ENCODE results near the gene GAR1.
"Not testable (repeated sequence)": the region's sequence is repeated elsewhere in the genome, so short reads cannot be mapped to it uniquely, and the experiment has no call there.

The GAR1 gene

DNA sequence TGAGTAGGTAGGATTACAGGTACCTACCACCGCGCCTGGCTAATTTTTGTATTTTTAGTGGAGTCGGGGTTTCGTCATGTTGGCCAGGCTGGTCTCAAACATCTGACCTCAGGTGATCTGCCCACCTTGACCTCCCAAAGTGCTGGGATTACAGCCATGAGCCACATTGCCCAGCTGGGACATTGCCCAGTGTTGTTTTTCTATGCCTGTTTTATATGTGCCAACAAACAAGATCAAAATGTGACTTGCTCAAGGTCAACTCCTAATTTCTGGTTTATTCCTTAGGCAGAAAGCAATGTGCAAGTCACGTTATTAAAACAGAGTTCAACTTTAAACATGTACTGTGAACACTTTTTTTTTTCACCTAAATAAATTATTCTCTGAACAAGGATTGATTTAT, 35.0 kb downstream of the GAR1 start:
- Histone ChIP-seq H3K27ac (ENCODE audit: low read depth, low read length) (no peak overlapping the region), H3K27me3 (ENCODE audit: control insufficient read depth, insufficient read depth, low read length) (no peaks in the 10 kb centered on the region)

DNA sequence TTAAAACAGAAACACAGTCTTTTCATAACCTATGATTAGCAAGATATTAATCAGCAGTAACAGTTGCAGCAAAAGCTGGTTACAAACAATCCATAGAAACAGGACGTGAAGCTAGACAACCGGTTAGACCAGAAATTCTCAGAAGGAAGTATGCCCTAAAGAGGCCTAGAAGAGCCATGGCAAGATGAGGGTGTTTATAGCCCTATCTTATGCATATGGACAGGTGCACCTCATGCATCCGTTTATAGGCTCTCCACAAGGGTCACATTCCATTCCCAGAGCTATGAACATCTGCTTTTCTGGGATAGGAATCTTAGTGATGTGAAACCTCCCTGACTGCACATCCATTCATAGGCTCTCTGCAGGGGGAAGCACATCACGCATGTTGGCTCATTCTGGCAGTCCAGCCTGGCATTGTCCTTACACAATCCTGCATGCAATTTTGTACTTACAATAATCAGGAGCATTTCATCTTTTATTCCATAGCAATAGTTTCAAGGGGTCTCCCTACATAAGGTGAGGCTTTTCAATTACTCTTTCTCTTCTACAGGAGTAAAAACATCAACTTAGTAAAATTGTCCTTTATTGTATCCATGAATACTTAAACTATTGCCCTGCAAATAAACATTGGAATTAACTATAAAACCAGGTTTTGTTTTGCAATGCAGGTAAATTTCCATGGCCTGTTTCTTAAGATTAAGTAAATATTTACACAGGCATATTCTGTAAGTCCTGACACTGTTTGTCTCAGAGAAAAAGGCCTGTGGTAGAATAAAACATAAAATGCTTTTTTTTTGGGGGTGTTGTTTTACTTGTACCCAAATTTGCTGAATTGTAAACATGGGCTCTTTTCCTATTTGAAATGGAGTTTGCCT, 44.1 kb downstream of the GAR1 start:
- H3K27ac ChIP-seq (ENCODE audit: low read depth, low read length); H3K4me3 ChIP-seq (ENCODE audit: low read length); H3K9ac ChIP-seq (ENCODE audit: low read length); H3K27me3 ChIP-seq (ENCODE audit: control insufficient read depth, insufficient read depth, low read length); H3K4me1 ChIP-seq (ENCODE audit: control insufficient read depth, insufficient read depth, low read length); H3K36me3 ChIP-seq (ENCODE audit: control insufficient read depth, insufficient read depth, low read length): not testable (repeated sequence)

More for the DNA sequence above, 35.0 kb downstream of the GAR1 start:
- Histone ChIP-seq H3K4me1 (ENCODE audit: control insufficient read depth, insufficient read depth, low read length) (no peaks in the 10 kb centered on the region), H3K36me3 (ENCODE audit: control insufficient read depth, insufficient read depth, low read length) (no peaks in the 10 kb centered on the region), H3K9ac (ENCODE audit: low read length) (no peak overlapping the region), H3K4me3 (ENCODE audit: low read length) (no peak overlapping the region)

DNA sequence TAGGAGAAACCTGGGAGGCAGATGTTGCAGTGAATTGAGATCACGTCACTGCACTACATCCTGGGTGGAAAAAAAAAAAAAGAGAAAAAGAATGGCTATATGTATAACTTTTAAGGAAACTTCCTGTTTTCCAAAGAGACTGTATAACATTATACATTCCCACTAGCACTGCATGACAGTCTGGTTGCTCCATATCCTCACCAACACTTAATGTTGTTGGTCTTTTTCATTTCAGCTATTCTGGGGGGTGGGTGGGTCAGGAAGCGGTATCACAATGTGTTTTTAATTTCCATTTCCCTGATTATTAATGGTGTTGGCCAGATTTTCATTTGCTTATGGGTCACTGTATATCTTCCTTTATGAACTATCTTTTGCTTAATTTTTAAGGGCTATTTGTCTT, 45.7 kb downstream of the GAR1 start:
- Histone ChIP-seq H3K27me3 (ENCODE audit: control insufficient read depth, insufficient read depth, low read length) (no peaks in the 10 kb centered on the region), H3K4me1 (ENCODE audit: control insufficient read depth, insufficient read depth, low read length) (no peaks in the 10 kb centered on the region), H3K9ac (ENCODE audit: low read length) (no peak overlapping the region), H3K27ac (ENCODE audit: low read depth, low read length) (no peak overlapping the region), H3K36me3 (ENCODE audit: control insufficient read depth, insufficient read depth, low read length) (no peaks in the 10 kb centered on the region), H3K4me3 (ENCODE audit: low read length) (no peak overlapping the region)

DNA sequence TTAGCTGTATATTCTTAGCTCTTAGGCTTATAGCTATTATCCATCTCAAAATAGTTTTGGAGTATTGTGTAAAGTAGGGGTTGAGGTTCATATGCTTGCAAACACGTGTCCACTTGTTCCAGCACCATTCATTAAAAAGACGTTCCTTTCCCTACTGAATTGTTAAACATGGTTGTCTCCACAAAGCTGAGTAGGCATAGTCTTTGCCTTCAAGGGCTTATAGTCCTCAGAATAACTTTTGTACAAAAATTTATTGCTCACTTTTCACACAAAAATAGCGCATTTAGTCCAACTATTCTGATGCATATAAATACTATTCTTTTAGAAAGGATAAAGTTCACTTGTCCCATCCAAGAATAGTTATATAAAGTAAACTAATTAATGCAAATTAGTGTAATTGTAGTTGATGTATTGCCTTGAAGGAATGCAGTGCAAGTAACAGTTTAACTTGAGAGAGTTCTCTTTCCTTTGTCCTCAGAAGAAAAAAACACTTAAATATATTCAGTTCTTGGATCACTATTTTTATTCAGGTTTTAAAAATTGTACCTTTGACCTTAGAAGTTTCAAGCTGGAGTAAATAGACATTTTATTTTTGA, 46.5 kb downstream of the GAR1 start:
- Histone ChIP-seq H3K27me3 (ENCODE audit: control insufficient read depth, insufficient read depth, low read length) (no peaks in the 10 kb centered on the region), H3K4me3 (ENCODE audit: low read length) (no peak overlapping the region), H3K4me1 (ENCODE audit: control insufficient read depth, insufficient read depth, low read length) (no peaks in the 10 kb centered on the region), H3K9ac (ENCODE audit: low read length) (no peak overlapping the region), H3K27ac (ENCODE audit: low read depth, low read length) (no peak overlapping the region), H3K36me3 (ENCODE audit: control insufficient read depth, insufficient read depth, low read length) (no peaks in the 10 kb centered on the region)

DNA sequence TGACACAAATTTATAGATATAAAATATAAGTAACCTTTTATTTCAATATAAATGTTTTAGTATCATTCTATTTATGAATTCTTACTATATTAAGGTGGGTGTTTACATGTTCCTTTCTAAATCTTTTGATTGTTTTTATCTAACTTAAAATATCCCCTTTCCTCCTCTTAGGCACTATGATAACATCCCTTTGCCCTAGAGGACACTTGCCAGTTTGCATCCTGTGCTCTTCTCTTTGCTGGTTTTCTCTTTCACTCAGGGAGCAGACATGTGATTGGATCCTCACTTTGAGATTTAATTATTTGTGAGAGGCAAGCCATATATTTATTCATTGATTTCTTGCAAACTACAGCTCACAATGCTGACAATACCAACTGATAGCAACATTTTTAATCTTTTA, 48.6 kb downstream of the GAR1 start:
- Histone ChIP-seq H3K27ac (ENCODE audit: low read depth, low read length) (no peak overlapping the region), H3K4me3 (ENCODE audit: low read length) (no peak overlapping the region), H3K9ac (ENCODE audit: low read length) (no peak overlapping the region), H3K4me1 (ENCODE audit: control insufficient read depth, insufficient read depth, low read length) (no peaks in the 10 kb centered on the region), H3K36me3 (ENCODE audit: control insufficient read depth, insufficient read depth, low read length) (no peaks in the 10 kb centered on the region), H3K27me3 (ENCODE audit: control insufficient read depth, insufficient read depth, low read length) (no peaks in the 10 kb centered on the region)

DNA sequence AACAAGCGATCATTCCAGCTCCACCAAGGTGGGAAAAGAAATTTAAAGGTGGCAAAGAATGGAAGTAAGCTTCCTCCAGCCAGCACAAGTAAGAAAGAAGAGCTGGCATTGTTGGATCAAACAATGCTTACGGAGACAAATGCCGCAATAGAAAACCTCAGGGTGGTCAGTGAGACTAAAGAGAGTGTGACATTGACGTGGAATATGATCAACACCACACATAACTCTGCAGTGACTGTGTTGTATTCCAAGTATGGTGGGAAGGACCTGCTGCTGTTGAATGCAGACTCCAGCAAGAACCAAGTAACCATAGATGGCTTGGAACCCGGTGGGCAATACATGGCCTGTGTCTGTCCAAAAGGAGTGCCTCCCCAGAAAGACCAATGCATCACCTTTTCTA, 54.5 kb downstream of the GAR1 start:
- H3K27me3 ChIP-seq (ENCODE audit: control insufficient read depth, insufficient read depth, low read length): no peaks in the 10 kb centered on the region
- no peak overlapping the region for H3K4me3 ChIP-seq (ENCODE audit: low read length)
- no peaks in the 10 kb centered on the region for H3K36me3 ChIP-seq (ENCODE audit: control insufficient read depth, insufficient read depth, low read length)
- H3K9ac ChIP-seq (ENCODE audit: low read length): no peak overlapping the region
- no peak overlapping the region for H3K27ac ChIP-seq (ENCODE audit: low read depth, low read length)
- no peaks in the 10 kb centered on the region for H3K4me1 ChIP-seq (ENCODE audit: control insufficient read depth, insufficient read depth, low read length)

DNA sequence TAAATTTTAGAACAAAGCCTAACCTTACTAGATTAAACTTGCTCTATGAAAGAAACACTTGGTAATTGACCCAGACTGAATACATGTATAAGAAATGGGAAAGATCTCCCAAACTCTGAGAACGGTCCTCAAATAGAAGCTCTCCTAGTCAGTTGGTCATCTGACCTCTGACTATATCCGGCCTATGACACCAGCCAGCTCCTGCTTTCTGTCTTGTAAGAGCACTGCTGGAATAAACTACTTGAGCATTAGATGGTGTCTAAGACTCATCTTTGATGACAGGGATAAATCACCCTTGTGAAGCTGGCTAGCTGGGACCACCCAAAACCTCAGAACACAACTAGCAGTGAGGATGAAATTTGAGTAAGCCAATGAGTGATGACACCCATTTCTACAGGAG, 56.5 kb downstream of the GAR1 start:
- Histone ChIP-seq H3K27me3 (ENCODE audit: control insufficient read depth, insufficient read depth, low read length) (no peaks in the 10 kb centered on the region), H3K4me3 (ENCODE audit: low read length) (no peak overlapping the region), H3K9ac (ENCODE audit: low read length) (no peak overlapping the region)

DNA sequence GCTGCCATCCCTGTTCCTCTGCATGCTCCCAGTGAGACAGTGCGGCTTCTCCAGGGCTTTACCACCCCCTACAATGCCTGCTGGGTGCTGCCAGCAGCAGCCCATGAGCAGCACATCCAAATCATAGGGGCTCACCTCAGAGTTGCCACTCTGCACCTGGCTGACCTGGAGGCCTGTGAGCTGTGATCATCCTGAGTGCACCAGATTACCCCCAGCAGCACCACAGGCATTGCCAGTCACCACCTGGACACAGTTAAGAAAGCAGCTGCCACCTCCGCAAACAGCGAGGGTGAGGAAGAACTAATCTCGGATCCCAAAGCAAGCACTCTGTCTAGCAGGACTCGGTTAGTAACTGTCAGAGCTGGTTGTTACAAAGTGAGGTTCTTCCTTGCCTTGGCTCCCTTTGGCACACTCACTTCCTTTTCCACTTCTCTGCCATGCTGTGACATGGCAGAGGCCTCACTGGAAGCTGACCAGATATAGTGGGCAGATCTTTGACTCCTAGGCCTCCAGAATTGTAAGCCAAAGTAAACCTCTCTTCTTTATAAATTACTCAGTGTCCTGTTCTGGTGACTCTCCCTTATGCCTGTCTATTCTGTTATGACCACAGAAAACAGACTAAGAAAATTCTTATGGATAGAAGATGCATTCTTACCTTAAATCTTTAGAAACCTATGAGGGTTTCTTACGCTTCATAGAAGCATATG, 57.5 kb downstream of the GAR1 start:
- H3K4me3 ChIP-seq (ENCODE audit: low read length): no peak overlapping the region
- no peaks in the 10 kb centered on the region for H3K27me3 ChIP-seq (ENCODE audit: control insufficient read depth, insufficient read depth, low read length)

More for the DNA sequence above, 56.5 kb downstream of the GAR1 start:
- no peak overlapping the region for H3K27ac ChIP-seq (ENCODE audit: low read depth, low read length)
- no peaks in the 10 kb centered on the region for H3K4me1 ChIP-seq (ENCODE audit: control insufficient read depth, insufficient read depth, low read length)
- H3K36me3 ChIP-seq (ENCODE audit: control insufficient read depth, insufficient read depth, low read length): no peaks in the 10 kb centered on the region

DNA sequence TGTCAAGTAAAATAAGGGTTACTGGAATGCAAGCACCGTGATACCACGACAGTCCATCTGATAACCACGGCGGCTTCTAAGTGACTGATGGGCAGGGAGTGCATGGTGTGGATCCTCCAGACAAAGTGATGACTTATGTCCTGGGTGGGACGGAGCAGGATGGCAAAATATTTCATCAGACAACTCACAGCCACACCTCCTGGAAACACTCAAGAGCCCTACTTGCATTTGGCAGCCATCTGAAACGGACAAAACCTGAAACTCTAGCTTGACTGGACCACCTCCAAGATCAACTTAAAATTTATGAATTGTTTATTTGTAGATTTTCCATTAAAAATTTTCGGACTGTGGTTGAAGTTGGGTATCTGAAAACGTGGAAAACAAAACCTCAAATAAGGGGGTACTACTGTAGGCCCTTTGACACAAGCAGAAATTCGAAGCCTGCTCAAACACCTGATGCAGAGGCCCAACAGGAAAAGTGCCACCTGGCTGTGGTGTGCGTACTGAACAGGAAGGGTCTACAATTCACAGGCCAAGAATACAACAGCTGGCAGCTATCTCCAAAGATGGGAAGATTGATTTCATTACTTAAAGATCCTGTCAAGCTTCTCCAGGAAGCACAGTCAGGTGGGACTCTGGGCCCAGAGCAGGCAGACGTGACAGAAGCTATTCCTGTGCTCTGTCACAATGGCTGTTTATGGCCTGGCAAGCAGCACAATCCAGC, 58.4 kb downstream of the GAR1 start:
- no peaks in the 10 kb centered on the region for H3K4me1 ChIP-seq (ENCODE audit: control insufficient read depth, insufficient read depth, low read length)
- H3K9ac ChIP-seq (ENCODE audit: low read length): no peak overlapping the region
- no peaks in the 10 kb centered on the region for H3K36me3 ChIP-seq (ENCODE audit: control insufficient read depth, insufficient read depth, low read length)
- no peak overlapping the region for H3K4me3 ChIP-seq (ENCODE audit: low read length)
- H3K27ac ChIP-seq (ENCODE audit: low read depth, low read length): no peak overlapping the region
- H3K27me3 ChIP-seq (ENCODE audit: control insufficient read depth, insufficient read depth, low read length): no peaks in the 10 kb centered on the region

More for the DNA sequence above, 57.5 kb downstream of the GAR1 start:
- H3K9ac ChIP-seq (ENCODE audit: low read length): no peak overlapping the region
- H3K36me3 ChIP-seq (ENCODE audit: control insufficient read depth, insufficient read depth, low read length): no peaks in the 10 kb centered on the region
- H3K27ac ChIP-seq (ENCODE audit: low read depth, low read length): no peak overlapping the region
- H3K4me1 ChIP-seq (ENCODE audit: control insufficient read depth, insufficient read depth, low read length): no peaks in the 10 kb centered on the region
